Vagina (tissue), 2 donors: ENCODE data around the gene PCSK9.

Source experiments
- CTCF ChIP-seq, 3 experiments: fragments of 450-650 bp in 2 of 3; fragments of 200-600 bp in 1 of 3; sonication (generic) in 1 of 3; IDR thresholded peaks; one replicate each; pipeline ENCODE4 v1.5.1; 2017 to 2019; ENCODE audit warnings: antibody characterized with exemption in 3 of 3, mild to moderate bottlenecking in 2 of 3, moderate library complexity in 2 of 3
- POLR2A ChIP-seq, 2 donors: fragments of 450-650 bp; IDR thresholded peaks; one replicate each; pipeline ENCODE4 v1.6.1; 2017; ENCODE audit warnings: antibody characterized with exemption in 2 of 2, mild to moderate bottlenecking in 2 of 2, moderate library complexity in 2 of 2
- POLR2AphosphoS5 ChIP-seq, 2 donors: sonication (generic); formaldehyde crosslinking; IDR thresholded peaks; one replicate each; pipeline ENCODE4 v1.9.0; 2017; ENCODE audit warnings: antibody characterized with exemption in 2 of 2, mild to moderate bottlenecking in 2 of 2, low read depth in 1 of 2; ENCODE audit not compliant: insufficient read depth in 1 of 2

- no peak for TF ChIP-seq CTCF (IDR thresholded peaks at IDR 0.05)
- no peak for TF ChIP-seq POLR2AphosphoS5 (IDR thresholded peaks at IDR 0.05; ENCODE audit: insufficient read depth in 1 of 2, low read depth in 1 of 2)
- TF ChIP-seq POLR2A (IDR thresholded peaks at IDR 0.05) = no peak
Measured at GRCh38 chr1:55037733-55038551, 1.4 kb upstream of the PCSK9 start.
